8988T (cell line): ENCODE measurements around the gene OGFOD3.
"Not testable (repeated sequence)": the region's sequence is repeated elsewhere in the genome, so short reads cannot be mapped to it uniquely, and the experiment has no call there.

Experiments
- DNase-seq: peaks from one replicate; pipeline ENCODE4 v3.0.0; 2011

OGFOD3 gene

GRCh38 chr17:82349287-82349701, 69.1 kb downstream of the OGFOD3 start:
- no peak for DNase-seq

- DNase-seq = no peak
These were observed 69.5 kb downstream of the OGFOD3 start for GRCh38 chr17:82348866-82349265.

GRCh38 chr17:82348434-82348833, 70.0 kb downstream of the OGFOD3 start:
- DNase-seq = no peak

GRCh38 chr17:82347994-82348393, 70.4 kb downstream of the OGFOD3 start:
- DNase-seq = not testable (repeated sequence)

GRCh38 chr17:82346342-82347300, 71.8 kb downstream of the OGFOD3 start:
- no peak for DNase-seq

GRCh38 chr17:82345151-82345976, 73.0 kb downstream of the OGFOD3 start:
- no peak for DNase-seq

GRCh38 chr17:82344175-82344907, 74.0 kb downstream of the OGFOD3 start:
- no peak for DNase-seq

GRCh38 chr17:82343560-82343959, 74.8 kb downstream of the OGFOD3 start:
- DNase-seq = no peak

GRCh38 chr17:82342361-82343079, 75.9 kb downstream of the OGFOD3 start:
- DNase-seq = no peak

- no peak for DNase-seq
These were observed 78.5 kb downstream of the OGFOD3 start for GRCh38 chr17:82339634-82340580.
